ENCODE data around the gene REV3L.
A peak's percentile ranks its signal among the peaks of the same experiment; 100 is the strongest.

GRCh38 chr6:111482188-111482958, 645 bp downstream of the REV3L start:
- TF ChIP-seq POLR2A (IDR thresholded peaks at IDR 0.05; ENCODE audit: low read depth, low read length), result peak; percentile 38; the same call in 1 of the 2 replicates
- 0 out of 2 replicates have a peak, but pooled peaks have one; percentile 25 for TF ChIP-seq POLR2AphosphoS5 (IDR thresholded peaks at IDR 0.05; ENCODE audit: low read depth, low read length)
